Mucosa of rectum (tissue), 2 donors: ENCODE results near the gene CFAP46.

Source experiments
- H3K27ac ChIP-seq, 2 donors: one replicate each; pipeline ENCODE4 v1.7.0; 2013; ENCODE audit warnings: inconsistent platforms in 2 of 2, low read depth in 2 of 2, low read length in 2 of 2
- H3K27me3 ChIP-seq, 2 donors: one replicate each; pipeline ENCODE4 v1.7.0; 2013; ENCODE audit warnings: low read length in 2 of 2; ENCODE audit not compliant: control insufficient read depth in 2 of 2, insufficient read depth in 2 of 2
- H3K36me3 ChIP-seq, 2 donors: one replicate each; pipeline ENCODE4 v1.7.0; 2013; ENCODE audit warnings: low read length in 2 of 2; ENCODE audit not compliant: control insufficient read depth in 2 of 2, insufficient read depth in 2 of 2
- H3K4me1 ChIP-seq, 2 donors: one replicate each; pipeline ENCODE4 v1.7.0; 2013; ENCODE audit warnings: low read length in 2 of 2, mild to moderate bottlenecking in 1 of 2; ENCODE audit not compliant: control insufficient read depth in 2 of 2, insufficient read depth in 2 of 2
- H3K4me3 ChIP-seq, 2 donors: one replicate each; pipeline ENCODE4 v1.7.0; 2013; ENCODE audit warnings: low read length in 2 of 2
- H3K9ac ChIP-seq, 2 donors: one replicate each; pipeline ENCODE4 v1.7.0; 2013; ENCODE audit warnings: low read length in 2 of 2, low read depth in 1 of 2, mild to moderate bottlenecking in 1 of 2
- H3K9me3 ChIP-seq, 2 donors: one replicate each; pipeline ENCODE4 v1.7.0; 2013; ENCODE audit warnings: low read length in 2 of 2; ENCODE audit not compliant: control insufficient read depth in 2 of 2
- donor health status: healthy.
- donor health status: Normal muscosa, but diverticular disease.

The CFAP46 gene

DNA sequence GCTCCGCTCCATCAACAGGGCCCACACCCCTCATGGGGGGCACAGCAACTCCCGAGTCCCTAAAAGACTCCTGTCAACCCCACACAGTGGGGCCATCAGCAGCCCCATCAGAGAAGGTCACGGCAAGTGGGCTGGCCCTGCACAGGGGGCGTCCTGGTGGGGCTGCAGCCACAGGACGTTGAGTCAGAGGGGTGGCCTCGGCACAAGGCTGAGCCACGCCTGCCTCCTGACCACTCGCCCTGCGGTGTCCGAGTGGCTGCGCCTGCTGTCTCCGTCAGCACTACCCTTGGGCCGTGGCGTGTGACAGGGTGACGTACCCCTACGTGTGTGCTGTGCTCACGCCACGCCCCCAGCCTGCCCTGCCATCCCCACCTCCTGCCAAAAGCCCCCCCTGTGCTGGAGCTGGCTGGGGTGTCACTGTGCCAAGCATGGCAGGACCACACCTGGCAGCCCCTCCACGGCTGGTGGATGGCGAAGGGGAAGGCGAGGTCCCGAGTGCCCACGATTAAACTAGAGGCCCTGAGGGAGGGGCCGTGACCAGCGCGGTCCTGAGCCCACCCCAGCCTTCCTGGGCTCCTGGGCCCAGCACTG is 130.4 kb downstream of the CFAP46 start:
- Histone ChIP-seq H3K27me3 (no peaks in the 10 kb centered on the region), H3K4me1 (no peaks in the 10 kb centered on the region), H3K27ac (no peak overlapping the region), H3K36me3 (no peaks in the 10 kb centered on the region), H3K9ac (no peak overlapping the region), H3K9me3 (no peaks in the 10 kb centered on the region), H3K4me3 (no peak overlapping the region)

DNA sequence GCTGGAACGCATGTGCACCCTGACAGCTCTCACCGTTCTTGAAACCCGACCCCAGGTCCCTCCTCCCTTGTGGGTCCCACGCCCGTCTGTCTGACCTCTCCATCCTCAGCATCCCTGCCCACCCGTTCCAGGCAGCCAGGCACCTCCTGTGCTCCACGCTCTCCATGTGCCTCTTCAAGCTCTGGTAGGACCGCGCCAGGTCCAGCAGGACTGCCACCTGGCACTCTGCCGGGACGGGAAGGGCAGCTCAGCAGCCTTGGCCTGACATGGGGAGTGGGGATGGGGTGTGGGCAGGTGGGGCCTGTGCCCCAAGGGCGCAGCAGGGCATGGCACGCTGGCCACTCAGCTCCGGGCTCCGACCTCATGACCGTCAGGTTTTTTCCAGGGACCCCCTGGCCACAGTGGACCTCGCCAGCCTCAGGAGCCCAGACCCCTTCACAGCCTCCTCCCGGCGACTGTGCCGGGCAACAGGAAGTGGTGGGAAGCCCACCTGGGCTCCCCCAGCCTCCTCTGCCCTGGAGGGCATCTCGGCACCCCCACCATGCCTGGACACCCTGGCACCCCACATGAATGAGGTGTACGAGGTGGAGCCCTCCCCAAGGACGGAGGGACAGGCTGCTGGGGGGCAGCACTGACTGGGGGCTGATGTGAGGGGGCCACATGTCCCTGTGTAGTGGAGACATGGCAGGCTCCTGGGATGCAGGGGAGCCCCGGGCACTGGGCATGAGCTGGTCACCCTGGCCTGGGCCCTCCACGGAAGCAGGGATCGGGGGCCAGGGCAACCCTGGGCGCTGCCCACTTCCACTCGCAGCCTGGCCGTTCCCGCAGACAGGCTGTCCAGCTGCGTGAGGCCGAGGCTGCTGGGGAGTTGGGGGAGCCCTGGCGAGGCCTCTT is 131.3 kb downstream of the CFAP46 start:
- H3K9ac ChIP-seq: no peak overlapping the region
- H3K9me3 ChIP-seq: no peaks in the 10 kb centered on the region
- H3K27me3 ChIP-seq: no peaks in the 10 kb centered on the region
- H3K4me1 ChIP-seq: no peaks in the 10 kb centered on the region
- H3K4me3 ChIP-seq: no peak overlapping the region
- no peak overlapping the region for H3K27ac ChIP-seq
- H3K36me3 ChIP-seq: no peaks in the 10 kb centered on the region

DNA sequence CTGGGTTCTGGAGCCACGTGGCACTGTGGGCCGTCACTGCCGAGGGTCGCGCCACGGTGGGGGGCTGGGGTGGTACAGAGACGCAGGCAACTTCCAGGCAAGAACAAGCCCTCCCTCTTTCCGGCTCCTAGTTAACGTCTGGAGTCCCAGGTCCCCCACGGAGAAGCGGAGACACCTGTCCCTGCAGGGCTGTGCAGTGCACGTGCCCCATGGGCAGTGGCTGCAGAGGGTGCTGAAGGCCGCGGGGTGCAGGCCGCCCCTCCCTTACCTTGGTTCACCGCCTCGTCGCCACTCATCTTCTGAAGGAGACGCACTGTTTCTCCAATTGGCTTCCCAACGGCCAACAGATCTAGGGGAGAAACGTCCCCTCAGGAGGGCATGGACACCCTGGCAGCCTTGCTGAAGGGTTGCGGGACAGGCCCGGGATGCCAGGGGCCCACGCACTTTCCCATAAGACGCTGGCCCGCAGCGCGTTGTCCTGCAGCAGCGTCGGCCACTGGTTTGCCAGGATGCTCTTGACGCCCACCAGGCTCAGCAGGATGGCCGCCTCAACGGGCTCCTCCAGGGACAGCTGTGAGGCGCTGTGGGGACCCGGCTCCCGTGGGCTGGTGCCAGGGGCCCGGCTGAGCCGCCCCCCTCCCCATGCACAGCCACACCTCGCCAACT is 132.1 kb downstream of the CFAP46 start:
- no peak overlapping the region for H3K4me3 ChIP-seq

DNA sequence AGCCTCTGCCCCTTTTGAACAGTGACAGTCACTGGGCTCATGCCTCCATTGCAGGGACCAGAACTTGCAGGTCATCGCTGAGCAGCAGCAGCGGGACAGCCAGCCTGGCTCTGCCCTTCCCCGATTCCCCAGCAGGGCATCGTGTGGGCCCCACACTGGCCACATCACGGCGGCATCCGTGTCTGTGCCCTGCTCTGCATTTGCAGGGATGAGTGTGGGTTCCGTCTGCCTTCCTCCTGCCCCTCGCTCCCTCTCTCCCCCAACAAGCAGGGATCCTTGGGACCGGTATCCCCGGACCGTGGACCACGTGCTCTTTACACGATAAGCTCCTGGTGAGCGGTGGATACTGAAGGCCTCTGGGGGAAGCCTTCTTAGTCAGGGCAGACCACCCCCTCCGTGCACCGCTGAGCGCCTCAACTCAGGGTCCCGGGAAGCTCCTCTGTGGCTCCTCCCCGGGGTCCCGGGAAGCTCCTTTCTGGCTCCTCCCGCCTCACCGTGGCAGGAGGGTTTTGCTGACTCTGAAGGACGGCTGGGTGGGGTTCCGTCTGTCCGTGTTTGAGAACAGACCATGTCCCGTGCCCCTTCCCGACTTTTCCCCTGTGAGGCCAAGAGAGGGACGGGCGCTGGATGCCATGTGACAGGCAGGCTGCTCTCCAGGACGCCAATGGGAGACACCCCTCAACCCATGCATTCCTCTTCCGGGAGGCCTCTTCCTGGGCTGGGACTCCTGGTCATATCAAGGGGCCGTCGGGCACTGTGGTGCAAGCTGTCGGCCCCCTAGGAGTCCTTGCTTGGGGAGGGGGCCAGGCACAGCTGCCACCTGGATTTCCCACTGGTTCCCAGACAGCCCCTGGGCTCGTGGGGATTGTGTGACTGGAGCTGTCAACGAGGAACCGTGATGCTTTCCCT is 132.9 kb downstream of the CFAP46 start:
- no peaks in the 10 kb centered on the region for H3K9me3 ChIP-seq
- no peak overlapping the region for H3K9ac ChIP-seq
- no peaks in the 10 kb centered on the region for H3K4me1 ChIP-seq
- H3K36me3 ChIP-seq: no peaks in the 10 kb centered on the region
- H3K27ac ChIP-seq: no peak overlapping the region
- H3K4me3 ChIP-seq: no peak overlapping the region
- H3K27me3 ChIP-seq: no peaks in the 10 kb centered on the region

More for the DNA sequence above, 132.1 kb downstream of the CFAP46 start:
- no peak overlapping the region for H3K27ac ChIP-seq
- H3K27me3 ChIP-seq: no peaks in the 10 kb centered on the region
- H3K4me1 ChIP-seq: no peaks in the 10 kb centered on the region
- no peaks in the 10 kb centered on the region for H3K9me3 ChIP-seq
- no peaks in the 10 kb centered on the region for H3K36me3 ChIP-seq
- H3K9ac ChIP-seq: no peak overlapping the region

DNA sequence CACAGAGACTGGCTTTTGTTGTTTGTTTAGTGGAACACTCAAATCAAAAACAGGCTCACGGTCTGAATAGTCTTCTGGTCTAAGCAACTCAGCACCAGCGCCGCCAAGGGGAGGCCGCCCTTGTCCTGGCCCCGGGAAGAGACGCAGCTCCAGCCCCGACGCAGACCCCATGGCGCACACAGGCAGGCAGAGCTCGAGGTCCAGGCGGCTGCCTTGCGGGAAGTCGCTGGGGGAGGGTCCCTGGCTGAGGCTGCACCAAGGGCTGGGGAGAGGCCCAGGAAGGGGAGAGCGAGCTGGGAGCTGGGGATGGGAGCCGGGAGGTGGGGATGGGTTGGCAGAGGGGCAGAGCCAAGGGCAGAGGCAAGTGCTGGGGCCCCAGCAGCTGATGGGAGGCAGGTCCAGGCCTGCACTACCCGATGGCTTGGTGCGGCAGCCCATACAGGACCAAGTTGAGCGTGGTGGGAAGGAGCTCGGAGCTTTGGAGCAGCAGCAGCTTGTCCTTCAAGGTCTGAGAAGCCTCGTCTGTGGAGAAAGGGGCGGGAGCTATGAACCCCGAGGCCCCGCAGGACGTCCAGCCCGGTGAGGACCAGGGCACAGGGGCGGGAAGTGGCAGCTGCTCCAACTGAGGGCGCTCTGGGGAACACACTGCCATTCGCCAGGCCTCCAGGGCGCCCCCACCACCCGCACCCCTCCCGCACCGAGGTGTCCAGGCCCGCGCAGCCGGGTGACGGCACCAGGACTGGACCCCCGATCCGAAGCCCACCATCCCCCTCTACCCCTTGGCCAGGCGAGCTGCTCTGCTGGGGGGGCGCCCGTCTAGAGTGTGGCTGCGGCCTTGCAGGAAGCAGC is 133.8 kb downstream of the CFAP46 start:
- no peak overlapping the region for H3K4me3 ChIP-seq
- H3K9me3 ChIP-seq: no peaks in the 10 kb centered on the region
- H3K36me3 ChIP-seq: no peaks in the 10 kb centered on the region
- H3K27ac ChIP-seq: no peak overlapping the region
- no peak overlapping the region for H3K9ac ChIP-seq
- no peaks in the 10 kb centered on the region for H3K4me1 ChIP-seq
- no peaks in the 10 kb centered on the region for H3K27me3 ChIP-seq

DNA sequence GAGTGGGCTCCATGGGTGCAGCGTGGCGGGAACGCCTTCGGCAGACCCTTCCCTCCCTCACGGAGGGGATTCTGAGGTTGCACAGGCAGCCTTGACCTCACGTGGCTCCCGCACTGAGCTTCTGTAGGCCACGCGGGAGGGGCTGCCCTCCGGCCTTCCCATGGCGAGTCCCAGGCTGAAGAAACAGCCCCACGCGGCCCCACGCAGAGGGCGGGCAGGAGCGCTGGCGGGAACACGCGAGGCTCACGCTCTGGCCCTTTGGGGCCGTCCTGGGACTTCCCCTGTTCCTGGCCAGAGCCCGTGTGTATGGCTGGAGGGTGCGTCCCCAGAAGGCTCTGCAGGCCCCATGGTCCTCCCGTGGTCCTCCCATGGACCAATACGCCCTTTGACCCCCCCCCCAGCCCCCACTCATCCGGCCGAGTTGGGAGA is 134.7 kb downstream of the CFAP46 start:
- Histone ChIP-seq H3K27me3 (no peaks in the 10 kb centered on the region), H3K9me3 (no peaks in the 10 kb centered on the region), H3K36me3 (no peaks in the 10 kb centered on the region), H3K4me1 (no peaks in the 10 kb centered on the region), H3K9ac (no peak overlapping the region), H3K27ac (no peak overlapping the region), H3K4me3 (no peak overlapping the region)

DNA sequence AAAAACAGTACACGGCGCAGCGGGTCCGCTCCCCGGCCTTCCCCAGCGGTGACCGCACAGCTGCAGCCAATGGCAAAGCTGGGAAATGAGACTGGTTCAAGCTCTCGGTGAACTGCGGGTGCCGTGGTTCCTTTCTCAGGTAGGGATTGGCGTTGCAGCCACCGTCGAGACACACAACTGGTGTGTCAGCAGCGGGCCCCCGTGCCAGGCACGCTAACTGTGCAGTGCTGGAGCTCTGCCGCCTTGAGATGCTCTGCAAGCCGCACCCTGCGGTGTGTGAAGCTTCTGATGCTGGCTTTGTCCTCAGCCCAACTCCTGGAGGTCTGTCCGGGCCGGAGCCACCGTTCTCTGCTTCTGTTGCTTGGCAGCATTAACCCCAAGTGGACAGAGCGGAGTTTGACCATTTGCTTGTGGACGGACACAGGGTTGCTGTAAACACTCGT is 135.8 kb downstream of the CFAP46 start:
- Histone ChIP-seq H3K9me3 (peaks cover 0 to 2% of the 10 kb centered on the region in 2 donors), H3K36me3 (no peaks in the 10 kb centered on the region), H3K27me3 (no peaks in the 10 kb centered on the region), H3K27ac (no peak overlapping the region), H3K9ac (no peak overlapping the region), H3K4me3 (no peak overlapping the region), H3K4me1 (no peaks in the 10 kb centered on the region)

DNA sequence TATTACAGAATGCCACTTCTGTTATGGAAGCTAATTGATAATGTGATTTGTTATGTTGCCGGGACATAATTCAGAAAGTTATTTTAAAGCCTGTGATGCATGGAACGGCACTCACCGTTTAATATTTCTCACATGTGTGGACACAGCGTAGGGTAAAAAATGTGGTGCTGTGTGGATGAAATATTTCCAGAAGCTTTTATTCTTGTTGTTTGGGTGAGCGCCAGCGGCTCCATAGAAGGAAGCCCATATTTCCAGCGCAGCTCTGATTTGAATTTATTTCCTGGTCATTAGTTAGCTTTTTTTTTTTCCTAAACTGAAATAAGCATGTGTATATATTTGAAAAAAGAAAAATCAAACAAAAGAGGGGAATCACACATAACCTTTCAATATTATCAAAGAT is 136.3 kb downstream of the CFAP46 start:
- Histone ChIP-seq H3K4me1 (no peaks in the 10 kb centered on the region), H3K9me3 (peaks cover 0 to 2% of the 10 kb centered on the region in 2 donors), H3K4me3 (no peak overlapping the region)

DNA sequence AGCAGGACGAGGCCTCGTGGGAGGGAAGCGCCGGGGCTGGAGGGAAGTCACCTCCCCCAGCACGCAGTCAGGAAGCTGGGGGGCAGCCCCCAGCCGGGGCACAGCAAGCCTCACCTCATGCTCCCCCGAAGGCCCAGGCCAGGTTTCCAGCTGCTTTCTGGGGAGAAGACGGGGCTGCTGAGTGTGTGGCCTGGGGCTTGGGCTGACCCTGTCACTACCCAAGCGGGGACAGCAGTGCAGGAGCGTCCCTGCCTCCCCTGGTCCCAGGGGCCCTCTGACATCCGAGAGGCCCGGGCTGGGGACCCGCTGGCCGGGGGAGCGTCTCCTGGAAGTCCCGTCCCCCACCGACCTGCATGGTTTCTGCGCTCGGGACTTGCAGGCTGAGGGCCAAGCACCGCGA is 136.8 kb downstream of the CFAP46 start:
- Histone ChIP-seq H3K4me3 (no peak overlapping the region), H3K9ac (no peak overlapping the region), H3K36me3 (no peaks in the 10 kb centered on the region), H3K4me1 (no peaks in the 10 kb centered on the region), H3K27ac (no peak overlapping the region), H3K27me3 (no peaks in the 10 kb centered on the region), H3K9me3 (peaks cover 0 to 2% of the 10 kb centered on the region in 2 donors)

More for the DNA sequence above, 136.3 kb downstream of the CFAP46 start:
- H3K36me3 ChIP-seq: no peaks in the 10 kb centered on the region
- H3K27ac ChIP-seq: no peak overlapping the region
- no peaks in the 10 kb centered on the region for H3K27me3 ChIP-seq
- no peak overlapping the region for H3K9ac ChIP-seq
